ENCODE results near the gene OXER1. TPM values are rescaled to one million over a fixed set of nuclear protein-coding genes. Genes with fewer than 3 reads are reported as not detected.

The OXER1 gene, protein sequence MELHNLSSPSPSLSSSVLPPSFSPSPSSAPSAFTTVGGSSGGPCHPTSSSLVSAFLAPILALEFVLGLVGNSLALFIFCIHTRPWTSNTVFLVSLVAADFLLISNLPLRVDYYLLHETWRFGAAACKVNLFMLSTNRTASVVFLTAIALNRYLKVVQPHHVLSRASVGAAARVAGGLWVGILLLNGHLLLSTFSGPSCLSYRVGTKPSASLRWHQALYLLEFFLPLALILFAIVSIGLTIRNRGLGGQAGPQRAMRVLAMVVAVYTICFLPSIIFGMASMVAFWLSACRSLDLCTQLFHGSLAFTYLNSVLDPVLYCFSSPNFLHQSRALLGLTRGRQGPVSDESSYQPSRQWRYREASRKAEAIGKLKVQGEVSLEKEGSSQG
- 1 to 10 TPM; 1.6 to 8.9 (median 2.4) TPM for total RNA-seq
- long read RNA-seq, donor 1, result 0 reads
- long read RNA-seq, donor 2, result 0 reads

- ATAC-seq, result peak; percentile 15
- no peak within 1 kb of the TSS for H3K4me3 ChIP-seq
- H3K4me1 ChIP-seq (ENCODE audit: low read depth), result no peaks in the 10 kb centered on the region
- intact Hi-C loops (cut with DNase I, micrococcal nuclease), result no loop called here
- H3K9me3 ChIP-seq, result no peaks in the 10 kb centered on the region
- TF ChIP-seq, protein P1, sequence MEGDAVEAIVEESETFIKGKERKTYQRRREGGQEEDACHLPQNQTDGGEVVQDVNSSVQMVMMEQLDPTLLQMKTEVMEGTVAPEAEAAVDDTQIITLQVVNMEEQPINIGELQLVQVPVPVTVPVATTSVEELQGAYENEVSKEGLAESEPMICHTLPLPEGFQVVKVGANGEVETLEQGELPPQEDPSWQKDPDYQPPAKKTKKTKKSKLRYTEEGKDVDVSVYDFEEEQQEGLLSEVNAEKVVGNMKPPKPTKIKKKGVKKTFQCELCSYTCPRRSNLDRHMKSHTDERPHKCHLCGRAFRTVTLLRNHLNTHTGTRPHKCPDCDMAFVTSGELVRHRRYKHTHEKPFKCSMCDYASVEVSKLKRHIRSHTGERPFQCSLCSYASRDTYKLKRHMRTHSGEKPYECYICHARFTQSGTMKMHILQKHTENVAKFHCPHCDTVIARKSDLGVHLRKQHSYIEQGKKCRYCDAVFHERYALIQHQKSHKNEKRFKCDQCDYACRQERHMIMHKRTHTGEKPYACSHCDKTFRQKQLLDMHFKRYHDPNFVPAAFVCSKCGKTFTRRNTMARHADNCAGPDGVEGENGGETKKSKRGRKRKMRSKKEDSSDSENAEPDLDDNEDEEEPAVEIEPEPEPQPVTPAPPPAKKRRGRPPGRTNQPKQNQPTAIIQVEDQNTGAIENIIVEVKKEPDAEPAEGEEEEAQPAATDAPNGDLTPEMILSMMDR (IDR thresholded peaks at IDR 0.05), result no peak
- no peak for DNase-seq
- no peaks in the 10 kb centered on the region for H3K36me3 ChIP-seq (ENCODE audit: low read depth)
Measured at GRCh38 chr2:42764096-42764495, at the start of gene OXER1. TSS of gene OXER1 (minus strand) at chr2:42764135. CDS start at chr2:42764062, 73 bp downstream.

GRCh38 chr2:42812899-42813479, 49.1 kb upstream of the OXER1 start:
- H3K36me3 ChIP-seq (ENCODE audit: low read depth), result no peaks in the 10 kb centered on the region
- peaks cover 14% of the 10 kb centered on the region for H3K4me1 ChIP-seq (ENCODE audit: low read depth)
- no peaks in the 10 kb centered on the region for H3K9me3 ChIP-seq
- intact Hi-C loops (cut with DNase I, micrococcal nuclease), result no loop called here
- TF ChIP-seq, protein P1 (IDR thresholded peaks at IDR 0.05), result no peak
- no peak for ATAC-seq
- peak in 1 of 3 donors; percentile 69 for DNase-seq
- H3K4me3 ChIP-seq, result no peak overlapping the region

GRCh38 chr2:42810971-42811811, 47.3 kb upstream of the OXER1 start:
- intact Hi-C loops (cut with DNase I, micrococcal nuclease), result no loop called here
- no peaks in the 10 kb centered on the region for H3K36me3 ChIP-seq (ENCODE audit: low read depth)
- H3K9me3 ChIP-seq, result no peaks in the 10 kb centered on the region
- TF ChIP-seq, protein P1 (IDR thresholded peaks at IDR 0.05), result no peak
- peak overlapping the region; percentile 42 for H3K4me3 ChIP-seq
- peak; percentile 5 for ATAC-seq
- DNase-seq, result peak; percentile 57 to 71 (median 68)
- peaks cover 14% of the 10 kb centered on the region for H3K4me1 ChIP-seq (ENCODE audit: low read depth)

GRCh38 chr2:42810121-42810970, 46.4 kb upstream of the OXER1 start:
- TF ChIP-seq, protein P1 (IDR thresholded peaks at IDR 0.05), result no peak

GRCh38 chr2:42809819-42810120, 45.8 kb upstream of the OXER1 start:
- H3K4me1 ChIP-seq (ENCODE audit: low read depth), result peaks cover 14% of the 10 kb centered on the region
- H3K36me3 ChIP-seq (ENCODE audit: low read depth), result no peaks in the 10 kb centered on the region
- H3K4me3 ChIP-seq, result peak overlapping the region; percentile 42
- TF ChIP-seq, protein P1 (IDR thresholded peaks at IDR 0.05), result peak; percentile 15
- DNase-seq, result peak; percentile 81 to 91 (median 89)
- peak; percentile 67 for ATAC-seq
- no peaks in the 10 kb centered on the region for H3K9me3 ChIP-seq
- intact Hi-C loops (cut with DNase I, micrococcal nuclease), result no loop called here

More at GRCh38 chr2:42810121-42810970, 46.4 kb upstream of the OXER1 start:
- Histone ChIP-seq H3K36me3 (ENCODE audit: low read depth) (no peaks in the 10 kb centered on the region), H3K4me3 (peak overlapping the region; percentile 42), H3K9me3 (no peaks in the 10 kb centered on the region), H3K4me1 (ENCODE audit: low read depth) (peaks cover 14% of the 10 kb centered on the region)
- intact Hi-C loops (cut with DNase I, micrococcal nuclease), result no loop called here
- ATAC-seq, result peak; percentile 92
- peak; percentile 95 to 98 (median 95) for DNase-seq

Measured in mucosa of descending colon (tissue), 3 donors.